HG03108 (cell line): ENCODE data around the gene COL19A1.

ENCODE experiments used
- ATAC-seq: cut with Tn5 transposase; IDR thresholded peaks from one replicate; pipeline ENCODE4 v1.9.1; 2021; ENCODE audit warnings: moderate library complexity; ENCODE audit not compliant: unreplicated experiment

The COL19A1 gene

GRCh38 chr6:70215460-70216108 is 349.2 kb downstream of the COL19A1 start:
- no peak for ATAC-seq

- no peak for ATAC-seq
Measured at GRCh38 chr6:70216767-70217166, 350.4 kb downstream of the COL19A1 start.

GRCh38 chr6:70219943-70220613 is 353.7 kb downstream of the COL19A1 start:
- no peak for ATAC-seq

- no peak for ATAC-seq
Measured at GRCh38 chr6:70221025-70221714, 354.8 kb downstream of the COL19A1 start.

- ATAC-seq: no peak
Measured at GRCh38 chr6:70221715-70222438, 355.5 kb downstream of the COL19A1 start.

- no peak for ATAC-seq
Measured at GRCh38 chr6:70222439-70222749, 356.0 kb downstream of the COL19A1 start.

- no peak for ATAC-seq
Measured at GRCh38 chr6:70225055-70225454, 358.7 kb downstream of the COL19A1 start.

GRCh38 chr6:70231311-70231710 is 365.0 kb downstream of the COL19A1 start:
- no peak for ATAC-seq

GRCh38 chr6:70234561-70235236 is 368.3 kb downstream of the COL19A1 start:
- no peak for ATAC-seq

GRCh38 chr6:70236343-70236742 is 370.0 kb downstream of the COL19A1 start:
- no peak for ATAC-seq

- no peak for ATAC-seq
Measured at GRCh38 chr6:70241031-70241430, 374.7 kb downstream of the COL19A1 start.

GRCh38 chr6:70241991-70242420 is 375.6 kb downstream of the COL19A1 start:
- ATAC-seq: no peak

GRCh38 chr6:70246118-70246517 is 379.8 kb downstream of the COL19A1 start:
- no peak for ATAC-seq

- no peak for ATAC-seq
Measured at GRCh38 chr6:70252604-70253003, 386.2 kb downstream of the COL19A1 start.

GRCh38 chr6:70253923-70254322 is 387.6 kb downstream of the COL19A1 start:
- no peak for ATAC-seq

GRCh38 chr6:70254784-70255183 is 388.4 kb downstream of the COL19A1 start:
- ATAC-seq: no peak

- no peak for ATAC-seq
Measured at GRCh38 chr6:70257768-70258273, 391.5 kb downstream of the COL19A1 start.

- ATAC-seq: no peak
Measured at GRCh38 chr6:70258483-70258882, 392.1 kb downstream of the COL19A1 start.
